Prostate gland (tissue), 2 donors: Measurements from ENCODE around the gene PTPN1.

ENCODE experiments used
- CTCF ChIP-seq, 4 experiments: fragments of 200-600 bp in 2 of 4; fragments of 450-650 bp in 2 of 4; sonication (generic) in 2 of 4; IDR thresholded peaks; 1 replicate in 3 of 4; 2 replicates in 1 of 4; pipeline ENCODE4 v1.5.1; 2016 to 2019; ENCODE audit warnings: antibody characterized with exemption in 4 of 4, mild to moderate bottlenecking in 2 of 4, moderate library complexity in 2 of 4
- POLR2A ChIP-seq: fragments of 450-650 bp; IDR thresholded peaks from one replicate; pipeline ENCODE4 v1.6.1; 2016; ENCODE audit warnings: antibody characterized with exemption, mild to moderate bottlenecking

- no peak for TF ChIP-seq CTCF (IDR thresholded peaks at IDR 0.05)
- TF ChIP-seq POLR2A, result no peak
Measured at GRCh38 chr20:50554694-50555579, 44.8 kb downstream of the PTPN1 start.
